ENCODE results near the gene SEMA4D.

The SEMA4D gene

GRCh38 chr9:89500008-89500407 is 2.1 kb upstream of the SEMA4D start:
- CTCF ChIA-PET, result no interaction called here
- no peak for DNase-seq (ENCODE audit: low read depth, low spot score)
- TF ChIP-seq, protein P1, sequence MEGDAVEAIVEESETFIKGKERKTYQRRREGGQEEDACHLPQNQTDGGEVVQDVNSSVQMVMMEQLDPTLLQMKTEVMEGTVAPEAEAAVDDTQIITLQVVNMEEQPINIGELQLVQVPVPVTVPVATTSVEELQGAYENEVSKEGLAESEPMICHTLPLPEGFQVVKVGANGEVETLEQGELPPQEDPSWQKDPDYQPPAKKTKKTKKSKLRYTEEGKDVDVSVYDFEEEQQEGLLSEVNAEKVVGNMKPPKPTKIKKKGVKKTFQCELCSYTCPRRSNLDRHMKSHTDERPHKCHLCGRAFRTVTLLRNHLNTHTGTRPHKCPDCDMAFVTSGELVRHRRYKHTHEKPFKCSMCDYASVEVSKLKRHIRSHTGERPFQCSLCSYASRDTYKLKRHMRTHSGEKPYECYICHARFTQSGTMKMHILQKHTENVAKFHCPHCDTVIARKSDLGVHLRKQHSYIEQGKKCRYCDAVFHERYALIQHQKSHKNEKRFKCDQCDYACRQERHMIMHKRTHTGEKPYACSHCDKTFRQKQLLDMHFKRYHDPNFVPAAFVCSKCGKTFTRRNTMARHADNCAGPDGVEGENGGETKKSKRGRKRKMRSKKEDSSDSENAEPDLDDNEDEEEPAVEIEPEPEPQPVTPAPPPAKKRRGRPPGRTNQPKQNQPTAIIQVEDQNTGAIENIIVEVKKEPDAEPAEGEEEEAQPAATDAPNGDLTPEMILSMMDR (IDR thresholded peaks at IDR 0.05; ENCODE audit: insufficient read depth, low read length, missing control alignments), result no peak
- H3K4me3 ChIP-seq (ENCODE audit: low read depth, low read length), result no peak overlapping the region
- POLR2A ChIA-PET, result no interaction called here

- ChIA-PET CTCF (no interaction called here), POLR2A (no interaction called here)
- no peak for DNase-seq (ENCODE audit: low read depth, low spot score)
- TF ChIP-seq, protein P1 (IDR thresholded peaks at IDR 0.05; ENCODE audit: insufficient read depth, low read length, missing control alignments), result no peak
- H3K4me3 ChIP-seq (ENCODE audit: low read depth, low read length), result no peak overlapping the region
Measured at GRCh38 chr9:89498852-89499480, 1.1 kb upstream of the SEMA4D start.

DNA sequence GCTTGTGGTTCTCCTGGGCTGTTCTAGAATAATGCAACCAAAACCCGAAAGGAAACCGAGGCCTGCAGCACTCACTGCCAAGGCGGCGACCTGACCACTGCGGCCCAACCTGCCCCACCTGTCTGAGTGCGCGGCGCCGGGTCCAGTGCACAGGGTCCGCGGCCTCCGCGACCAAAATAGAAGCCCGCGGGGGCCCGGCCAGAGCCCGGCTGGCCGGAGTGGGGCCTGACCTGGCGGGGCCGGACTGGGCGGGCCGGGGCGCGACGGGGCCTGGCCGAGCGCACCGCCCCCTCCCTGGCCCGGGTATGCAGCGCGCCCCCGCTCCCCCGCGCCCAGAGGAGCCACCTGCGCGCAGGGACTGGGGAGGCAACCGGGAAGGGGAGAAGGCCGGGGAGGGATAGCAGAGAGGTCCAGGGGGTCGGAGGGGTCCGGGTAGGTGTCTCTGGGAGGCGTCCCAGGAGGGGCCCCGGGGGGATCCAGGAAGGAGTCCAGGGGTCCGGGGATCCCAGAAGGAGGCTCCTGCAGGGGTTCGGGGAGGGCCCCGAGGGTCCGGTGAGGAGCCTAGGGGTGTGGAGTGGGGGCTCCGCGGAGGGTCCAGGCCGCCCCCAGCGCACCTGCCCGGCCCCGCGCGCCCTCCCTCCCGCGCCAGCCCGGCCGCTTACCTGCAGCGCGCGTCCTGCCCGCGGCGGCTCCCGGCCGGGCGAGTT is 503 bp downstream of the SEMA4D start:
- no peak for DNase-seq (ENCODE audit: low read depth, low spot score)
- CTCF ChIA-PET, result no interaction called here
- POLR2A ChIA-PET, result no interaction called here
- TF ChIP-seq, protein P1 (IDR thresholded peaks at IDR 0.05; ENCODE audit: insufficient read depth, low read length, missing control alignments), result no peak
- H3K4me3 ChIP-seq (ENCODE audit: low read depth, low read length), result peak overlapping the region; percentile 6; the same call in 1 of the 2 replicates

DNA sequence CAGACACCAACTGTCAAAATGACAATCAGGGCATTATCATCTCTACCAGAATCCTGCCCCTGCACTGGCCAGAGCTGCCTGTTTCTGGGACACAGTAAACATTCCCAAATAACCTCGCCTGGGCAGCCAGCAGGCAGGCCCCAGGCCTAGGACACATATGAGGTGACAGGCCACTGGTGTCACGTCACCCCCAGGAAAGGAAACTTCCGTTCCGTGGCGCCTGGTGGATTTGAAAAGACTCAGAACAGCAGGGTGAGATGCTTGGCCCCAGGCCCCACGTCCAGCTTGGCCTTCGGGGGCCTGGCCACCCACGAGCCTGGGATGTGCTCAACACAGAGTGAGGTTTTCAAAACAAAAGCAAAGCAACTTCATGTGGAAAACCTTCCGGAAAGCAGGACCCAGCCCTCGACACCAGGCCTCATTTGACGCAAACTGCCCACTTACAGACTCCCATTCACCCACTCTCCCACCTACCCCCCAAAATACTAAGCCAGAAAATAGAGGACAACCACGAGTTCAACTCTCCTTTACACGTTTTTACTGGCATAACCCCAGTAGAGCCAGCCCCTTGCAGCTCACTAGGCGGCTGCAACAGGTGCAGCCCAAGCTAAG is 1.2 kb downstream of the SEMA4D start:
- TF ChIP-seq, protein P1 (IDR thresholded peaks at IDR 0.05; ENCODE audit: insufficient read depth, low read length, missing control alignments), result no peak
- ChIA-PET POLR2A (no interaction called here), CTCF (no interaction called here)

DNA sequence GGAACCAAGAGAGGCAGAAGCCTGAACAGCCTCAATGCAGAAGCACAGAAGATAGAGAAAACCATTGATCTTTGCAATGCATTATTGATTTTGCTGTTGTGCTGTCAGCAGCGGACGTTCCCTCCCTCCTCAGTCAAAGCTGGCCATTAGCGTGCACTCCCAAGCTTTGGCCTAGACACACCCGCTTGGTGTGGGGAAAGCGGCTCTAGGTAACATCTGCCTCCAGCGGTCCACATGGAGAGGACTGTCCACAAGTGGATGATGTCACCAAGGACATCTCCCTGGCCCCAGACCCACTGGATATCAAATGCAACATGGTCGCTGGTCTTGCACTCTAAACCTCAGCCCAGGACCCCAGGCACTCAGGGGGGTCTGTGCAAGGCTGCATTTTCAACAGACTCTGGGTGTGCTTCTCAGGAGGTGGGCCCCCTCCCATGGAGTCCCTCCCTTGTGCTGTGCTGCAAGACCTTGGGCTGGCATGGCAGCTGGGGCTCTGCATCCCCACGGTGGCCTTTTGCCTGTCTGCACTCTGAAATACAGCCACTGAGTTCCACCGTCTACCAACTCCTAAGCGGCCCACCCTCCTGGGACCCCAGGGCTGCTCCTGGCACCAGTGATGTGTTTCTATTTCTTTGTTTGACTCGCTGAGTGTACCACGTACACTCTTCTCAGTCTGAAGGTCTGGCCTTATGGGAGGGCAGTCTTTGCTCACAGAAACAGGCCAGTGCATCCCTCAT is 1.9 kb downstream of the SEMA4D start:
- no peak for DNase-seq (ENCODE audit: low read depth, low spot score)
- no peak overlapping the region for H3K4me3 ChIP-seq (ENCODE audit: low read depth, low read length)
- TF ChIP-seq, protein P1 (IDR thresholded peaks at IDR 0.05; ENCODE audit: insufficient read depth, low read length, missing control alignments), result no peak
- POLR2A ChIA-PET, result no interaction called here
- CTCF ChIA-PET, result no interaction called here

More for the DNA sequence above, 1.2 kb downstream of the SEMA4D start:
- DNase-seq (ENCODE audit: low read depth, low spot score), result no peak
- no peak overlapping the region for H3K4me3 ChIP-seq (ENCODE audit: low read depth, low read length)

GRCh38 chr9:89494199-89494598 is 3.7 kb downstream of the SEMA4D start:
- H3K4me3 ChIP-seq (ENCODE audit: low read depth, low read length), result no peak overlapping the region
- TF ChIP-seq, protein P1 (IDR thresholded peaks at IDR 0.05; ENCODE audit: insufficient read depth, low read length, missing control alignments), result no peak
- ChIA-PET POLR2A (no interaction called here), CTCF (no interaction called here)
- DNase-seq (ENCODE audit: low read depth, low spot score), result no peak
